ENCODE measurements around the gene GMDS.

DNA sequence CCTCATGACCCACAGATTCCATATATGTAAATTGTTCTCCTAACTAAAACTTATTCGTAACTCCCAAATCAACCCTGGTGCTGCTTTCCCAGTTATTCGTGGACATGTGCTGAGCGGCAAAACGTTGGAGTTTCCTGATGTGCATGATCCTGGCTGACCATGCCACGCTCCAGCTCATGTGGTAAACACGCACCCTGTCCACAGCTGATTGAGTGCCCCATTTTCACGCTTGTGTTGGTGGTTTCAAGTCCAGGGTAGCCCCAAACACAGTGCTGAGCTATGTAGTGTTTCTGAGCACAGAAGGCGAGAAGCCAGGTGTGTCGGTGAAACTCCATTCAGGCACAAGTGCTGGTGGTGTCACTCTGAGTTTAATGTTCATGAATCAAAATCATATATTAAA is 654.8 kb downstream of the GMDS start:
- TF ChIP-seq, protein P1, sequence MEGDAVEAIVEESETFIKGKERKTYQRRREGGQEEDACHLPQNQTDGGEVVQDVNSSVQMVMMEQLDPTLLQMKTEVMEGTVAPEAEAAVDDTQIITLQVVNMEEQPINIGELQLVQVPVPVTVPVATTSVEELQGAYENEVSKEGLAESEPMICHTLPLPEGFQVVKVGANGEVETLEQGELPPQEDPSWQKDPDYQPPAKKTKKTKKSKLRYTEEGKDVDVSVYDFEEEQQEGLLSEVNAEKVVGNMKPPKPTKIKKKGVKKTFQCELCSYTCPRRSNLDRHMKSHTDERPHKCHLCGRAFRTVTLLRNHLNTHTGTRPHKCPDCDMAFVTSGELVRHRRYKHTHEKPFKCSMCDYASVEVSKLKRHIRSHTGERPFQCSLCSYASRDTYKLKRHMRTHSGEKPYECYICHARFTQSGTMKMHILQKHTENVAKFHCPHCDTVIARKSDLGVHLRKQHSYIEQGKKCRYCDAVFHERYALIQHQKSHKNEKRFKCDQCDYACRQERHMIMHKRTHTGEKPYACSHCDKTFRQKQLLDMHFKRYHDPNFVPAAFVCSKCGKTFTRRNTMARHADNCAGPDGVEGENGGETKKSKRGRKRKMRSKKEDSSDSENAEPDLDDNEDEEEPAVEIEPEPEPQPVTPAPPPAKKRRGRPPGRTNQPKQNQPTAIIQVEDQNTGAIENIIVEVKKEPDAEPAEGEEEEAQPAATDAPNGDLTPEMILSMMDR (conservative IDR thresholded peaks at IDR 0.05 in 1 of 2, IDR thresholded peaks at IDR 0.05 in 1 of 2; ENCODE audit: extremely low read depth in 1 of 2, insufficient read depth in 1 of 2, low read depth in 1 of 2, low read length in 2 of 2), result no peak
- TF ChIP-seq EZH2 (IDR thresholded peaks at IDR 0.05; ENCODE audit: borderline replicate concordance, low read length), result no peak
